B cell (primary cell): ENCODE measurements around the gene TCHHL1. TPM values are rescaled to one million over a fixed set of nuclear protein-coding genes. Genes with fewer than 3 reads are reported as not detected.

Experiments used
- ATAC-seq: fragments of 200-7000 bp; cut with Tn5 transposase; one replicate; pipeline ENCODE4 v1.10.0; 2021; ENCODE audit warnings: low read depth, mild to moderate bottlenecking, moderate number of reproducible peaks, moderate library complexity
- CTCF ChIA-PET: fragments of 350-600 bp; sonication (Branson Sonifier 250); formaldehyde crosslinking; loops from one replicate; lab custom pipeline; 2021; ENCODE audit warnings: antibody characterized with exemption, inconsistent platforms; lab: Charles Lee
- POLR2A ChIA-PET: fragments of 350-600 bp; sonication (Branson Sonifier 250); formaldehyde crosslinking; loops from one replicate; lab custom pipeline; 2021; ENCODE audit warnings: antibody characterized with exemption; lab: Charles Lee
- DNase-seq: peaks from one replicate; pipeline ENCODE4 v3.0.0; 2013
- H2AFZ ChIP-seq: 2 replicates; pipeline ENCODE4 v1.6.1; 2012; ENCODE audit warnings: mild to moderate bottlenecking, low read depth, low read length; ENCODE audit not compliant: insufficient read depth, poor library complexity, severe bottlenecking
- H3K27ac ChIP-seq, 2 donors: 1 replicate in 1 of 2; 2 replicates in 1 of 2; pipeline ENCODE4 v1.5.1; 2012 to 2013; ENCODE audit warnings: low read length in 2 of 2, mild to moderate bottlenecking in 2 of 2, moderate library complexity in 1 of 2
- H3K27me3 ChIP-seq, 4 experiments: fragments of 200-600 bp in 1 of 4; sonication (generic) in 1 of 4; replicated peaks in 1 of 4; 1 replicate in 2 of 4; 2 replicates in 2 of 4; pipeline versions ENCODE4 v1.6.1 to v1.7.0; 2013 to 2016; ENCODE audit warnings: low read length in 3 of 4, mild to moderate bottlenecking in 2 of 4, mixed read lengths in 1 of 4, moderate library complexity in 1 of 4; ENCODE audit not compliant: insufficient read depth in 4 of 4, control insufficient read depth in 3 of 4; ENCODE audit errors: control extremely low read depth in 1 of 4
- H3K36me3 ChIP-seq, 2 experiments: replicated peaks in 1 of 2; 1 replicate in 1 of 2; 2 replicates in 1 of 2; pipeline versions ENCODE4 v1.6.1 to v1.7.1; 2013; ENCODE audit warnings: low read length in 1 of 2; ENCODE audit not compliant: insufficient read depth in 2 of 2, control insufficient read depth in 1 of 2; ENCODE audit errors: control extremely low read depth in 1 of 2, extremely low read depth in 1 of 2
- H3K4me1 ChIP-seq, 2 donors: fragments of 200-600 bp in 1 of 2; sonication (generic) in 1 of 2; 1 replicate in 1 of 2; 2 replicates in 1 of 2; pipeline versions ENCODE4 v1.5.1 to v1.6.1; 2013 to 2017; ENCODE audit warnings: low read length in 2 of 2; ENCODE audit not compliant: control insufficient read depth in 2 of 2, insufficient read depth in 2 of 2
- H3K4me2 ChIP-seq: replicated peaks from 2 replicates; pipeline ENCODE3; 2012; ENCODE audit warnings: mild to moderate bottlenecking, low read depth, low read length; ENCODE audit not compliant: poor library complexity, severe bottlenecking
- H3K4me3 ChIP-seq, 5 experiments: fragments of 200-600 bp in 1 of 5; sonication (generic) in 1 of 5; 1 replicate in 3 of 5; 2 replicates in 2 of 5; pipeline versions ENCODE4 v1.5.1 to v1.7.0; 2011 to 2016; ENCODE audit warnings: low read length in 4 of 5, mild to moderate bottlenecking in 4 of 5, low read depth in 2 of 5, control low read depth in 1 of 5, moderate library complexity in 1 of 5; ENCODE audit not compliant: insufficient read depth in 1 of 5; ENCODE audit errors: control extremely low read depth in 1 of 5, extremely low read depth in 1 of 5
- H3K79me2 ChIP-seq: fragments of 200-600 bp; sonication (generic); one replicate; pipeline ENCODE4 v1.6.0; 2016; ENCODE audit warnings: low read length; ENCODE audit not compliant: control insufficient read depth, insufficient read depth
- H3K9ac ChIP-seq: fragments of 200-600 bp; sonication (generic); 2 replicates; pipeline ENCODE4 v1.6.1; 2017; ENCODE audit warnings: mild to moderate bottlenecking, low read length, moderate library complexity
- H3K9me3 ChIP-seq, 3 donors: one replicate each; pipeline versions ENCODE4 v1.6.1 to v1.7.1; 2013; ENCODE audit warnings: low read length in 2 of 3; ENCODE audit not compliant: control insufficient read depth in 2 of 3, insufficient read depth in 1 of 3; ENCODE audit errors: control extremely low read depth in 1 of 3
- H4K20me1 ChIP-seq: 2 replicates; pipeline ENCODE4 v1.6.0; 2012; ENCODE audit warnings: mild to moderate bottlenecking, low read length; ENCODE audit not compliant: insufficient read depth, control insufficient read depth, poor library complexity, severe bottlenecking
- H3K27ac Mint-ChIP-seq: one replicate; pipeline ENCODE4 v1.8.0; 2021; ENCODE audit warnings: mixed read lengths
- H3K27me3 Mint-ChIP-seq: one replicate; pipeline ENCODE4 v1.8.0; 2021; ENCODE audit warnings: mixed read lengths
- H3K4me1 Mint-ChIP-seq: one replicate; pipeline ENCODE4 v1.8.0; 2021; ENCODE audit warnings: mixed read lengths
- H3K4me3 Mint-ChIP-seq: one replicate; pipeline ENCODE4 v1.8.0; 2021; ENCODE audit warnings: mixed read lengths
- H3K9me3 Mint-ChIP-seq: one replicate; pipeline ENCODE4 v1.8.0; 2022; ENCODE audit warnings: mixed read lengths; ENCODE audit not compliant: insufficient read depth
- EZH2 ChIP-seq: IDR thresholded peaks from 2 replicates; pipeline ENCODE4 v1.6.1; 2012; ENCODE audit warnings: borderline replicate concordance, low read depth, mild to moderate bottlenecking, moderate library complexity, low read length; ENCODE audit not compliant: insufficient read depth, poor library complexity, severe bottlenecking
- WGBS: methylation state at CpG from one replicate; pipeline ENCODE4 v1.1.5; 2013; ENCODE audit warnings: missing lambda C conversion rate; ENCODE audit not compliant: insufficient coverage; 5-methylcytosine and 5-hydroxymethylcytosine counted together
- intact Hi-C: fragments of 100-400 bp; cut with micrococcal nuclease; formaldehyde crosslinking; loops from one replicate; pipeline ENCODE4 v1.10.0; 2022
- polyA plus RNA-seq: library from polyadenylated mRNA; depleted of rRNA; stranded (reverse); fragments of >200 nt; gene quantifications from 2 replicates; pipeline ENCODE4 v1.2.3, GENCODE V29; 2012
- total RNA-seq, 2 donors: library from RNA; stranded (reverse); fragments of 120-200 nt in 1 of 2; gene quantifications; 1 replicate in 1 of 2; 2 replicates in 1 of 2; pipeline versions ENCODE4 v1.2.3 to v1.2.4, GENCODE V29; 2013 to 2022
- TF ChIP-seq, protein P1 (sequence below): fragments of 200-600 bp; IDR thresholded peaks from one replicate; pipeline ENCODE4 v1.8.0; 2022; ENCODE audit warnings: antibody characterized with exemption, mild to moderate bottlenecking

Gene TCHHL1
- total and polyA plus RNA-seq, 2 donors (not counting 1 experiment from before 2014, with no cell fraction given), result not detected

DNA sequence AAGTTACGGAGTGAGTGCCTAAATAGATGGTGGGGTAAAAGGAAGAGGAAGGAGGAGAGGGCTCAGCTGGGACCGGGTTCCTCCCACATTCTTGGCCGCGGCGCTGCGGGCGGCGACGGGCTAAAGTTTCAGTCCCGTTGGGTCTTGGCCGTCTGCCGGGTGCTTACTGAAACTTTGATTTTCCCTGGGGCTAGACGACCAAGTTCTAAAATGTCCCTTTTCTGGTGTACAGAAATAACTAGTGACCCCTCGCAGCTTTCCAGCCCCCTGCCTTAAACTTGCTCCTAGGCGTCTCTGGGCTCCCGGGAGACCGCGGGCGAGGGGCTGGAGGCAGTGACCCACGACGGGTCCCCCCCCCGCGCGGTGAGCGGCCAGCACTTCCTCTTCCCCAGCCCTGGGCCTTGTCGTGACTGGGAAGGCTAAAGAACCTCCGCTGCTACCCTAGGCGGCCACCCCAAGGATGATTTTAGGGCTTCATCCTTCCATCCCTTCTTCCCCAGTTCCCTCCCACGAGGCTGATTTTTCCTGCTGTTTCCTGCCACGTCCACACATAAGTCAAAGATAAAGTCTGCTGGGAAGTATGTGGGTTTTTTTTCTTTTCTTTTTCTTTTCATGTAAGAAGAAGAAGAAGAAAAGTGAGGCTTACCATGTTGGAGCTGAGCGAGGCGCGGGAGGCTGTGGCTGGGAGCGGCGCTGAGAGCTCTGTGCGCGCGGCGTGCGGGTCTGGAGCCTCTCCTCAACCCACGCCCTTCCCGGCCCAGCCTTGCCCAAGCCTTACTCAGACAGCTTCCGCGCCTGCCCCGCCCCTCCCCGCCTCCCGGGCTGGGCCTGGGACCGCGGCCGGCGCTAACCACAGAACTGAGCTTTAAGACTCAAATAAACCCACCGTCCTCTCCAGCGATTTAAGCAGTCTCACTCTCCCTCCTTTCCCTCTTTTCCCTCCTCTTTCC lies 52.3 kb downstream of the TCHHL1 start, which contains the start of gene S100A11:
TSS of gene S100A11 (minus strand) at position 738 of the 950 bp plus-strand sequence. CDS start at position 649, 89 bp downstream.
- peak within 1 kb of the TSS; percentile 87 for H2AFZ ChIP-seq
- no peaks in the 10 kb centered on the region for H3K79me2 ChIP-seq
- peaks cover 38% of the 10 kb centered on the region for H3K4me1 Mint-ChIP-seq
- peaks cover 0 to 1% (median 0%) of the 10 kb centered on the region in 4 experiments for H3K27me3 ChIP-seq
- H3K27me3 Mint-ChIP-seq, result no peaks in the 10 kb centered on the region
- POLR2A ChIA-PET, result interaction anchor here (0.6 kb wide), 1 partner anchor 14 kb away, joined by 3 read pairs; no protein-coding TSS in a partner anchor
- peak within 1 kb of the TSS; percentile 42 to 80 for H3K27ac ChIP-seq
- DNase-seq, result peak; percentile 71
- TF ChIP-seq, protein P1, sequence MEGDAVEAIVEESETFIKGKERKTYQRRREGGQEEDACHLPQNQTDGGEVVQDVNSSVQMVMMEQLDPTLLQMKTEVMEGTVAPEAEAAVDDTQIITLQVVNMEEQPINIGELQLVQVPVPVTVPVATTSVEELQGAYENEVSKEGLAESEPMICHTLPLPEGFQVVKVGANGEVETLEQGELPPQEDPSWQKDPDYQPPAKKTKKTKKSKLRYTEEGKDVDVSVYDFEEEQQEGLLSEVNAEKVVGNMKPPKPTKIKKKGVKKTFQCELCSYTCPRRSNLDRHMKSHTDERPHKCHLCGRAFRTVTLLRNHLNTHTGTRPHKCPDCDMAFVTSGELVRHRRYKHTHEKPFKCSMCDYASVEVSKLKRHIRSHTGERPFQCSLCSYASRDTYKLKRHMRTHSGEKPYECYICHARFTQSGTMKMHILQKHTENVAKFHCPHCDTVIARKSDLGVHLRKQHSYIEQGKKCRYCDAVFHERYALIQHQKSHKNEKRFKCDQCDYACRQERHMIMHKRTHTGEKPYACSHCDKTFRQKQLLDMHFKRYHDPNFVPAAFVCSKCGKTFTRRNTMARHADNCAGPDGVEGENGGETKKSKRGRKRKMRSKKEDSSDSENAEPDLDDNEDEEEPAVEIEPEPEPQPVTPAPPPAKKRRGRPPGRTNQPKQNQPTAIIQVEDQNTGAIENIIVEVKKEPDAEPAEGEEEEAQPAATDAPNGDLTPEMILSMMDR, result no peak
- no peak for TF ChIP-seq EZH2
- no peaks in the 10 kb centered on the region for H3K9me3 ChIP-seq
- H3K4me2 ChIP-seq, result peak within 1 kb of the TSS; percentile 94
- peaks cover 6 to 19% of the 10 kb centered on the region in 2 experiments for H3K36me3 ChIP-seq
- H3K4me3 ChIP-seq, result peak within 1 kb of the TSS; percentile 46 to 88 (median 75)
- H3K4me3 Mint-ChIP-seq, result peak within 1 kb of the TSS; percentile 90
- ATAC-seq, result peak; percentile 82
- H3K9me3 Mint-ChIP-seq, result no peaks in the 10 kb centered on the region
- no peaks in the 10 kb centered on the region for H4K20me1 ChIP-seq
- CTCF ChIA-PET, result interaction anchor here (0.8 to 2.2 kb wide), 8 partner anchors 10 to 423 kb away, joined by 3 to 8 read pairs (median 5); no protein-coding TSS in a partner anchor
- H3K27ac Mint-ChIP-seq, result peak within 1 kb of the TSS; percentile 94
- intact Hi-C loops, result loop anchor here (1.0 kb wide), 1 partner anchor 12 kb away; no protein-coding TSS in a partner anchor
- peak within 1 kb of the TSS; percentile 78 for H3K9ac ChIP-seq
- WGBS, result under 1% methylated on average over 42 of the region's 53 CpGs
- peaks cover 30 to 38% of the 10 kb centered on the region in 2 donors for H3K4me1 ChIP-seq
